Stimulated activated CD4-positive, alpha-beta T cell treated with anti-CD3 and anti-CD28 coated beads, TNF-alpha, amount 100 ng/mL, for 1 hour (primary cell): ENCODE data around the gene PRPF19.

Experiments used
- DNase-seq, 3 donors: peaks; one replicate each; pipeline ENCODE4 v3.0.0-alpha.2; 2020; ENCODE audit warnings: low read depth in 3 of 3, low spot score in 1 of 3

The PRPF19 gene

DNA sequence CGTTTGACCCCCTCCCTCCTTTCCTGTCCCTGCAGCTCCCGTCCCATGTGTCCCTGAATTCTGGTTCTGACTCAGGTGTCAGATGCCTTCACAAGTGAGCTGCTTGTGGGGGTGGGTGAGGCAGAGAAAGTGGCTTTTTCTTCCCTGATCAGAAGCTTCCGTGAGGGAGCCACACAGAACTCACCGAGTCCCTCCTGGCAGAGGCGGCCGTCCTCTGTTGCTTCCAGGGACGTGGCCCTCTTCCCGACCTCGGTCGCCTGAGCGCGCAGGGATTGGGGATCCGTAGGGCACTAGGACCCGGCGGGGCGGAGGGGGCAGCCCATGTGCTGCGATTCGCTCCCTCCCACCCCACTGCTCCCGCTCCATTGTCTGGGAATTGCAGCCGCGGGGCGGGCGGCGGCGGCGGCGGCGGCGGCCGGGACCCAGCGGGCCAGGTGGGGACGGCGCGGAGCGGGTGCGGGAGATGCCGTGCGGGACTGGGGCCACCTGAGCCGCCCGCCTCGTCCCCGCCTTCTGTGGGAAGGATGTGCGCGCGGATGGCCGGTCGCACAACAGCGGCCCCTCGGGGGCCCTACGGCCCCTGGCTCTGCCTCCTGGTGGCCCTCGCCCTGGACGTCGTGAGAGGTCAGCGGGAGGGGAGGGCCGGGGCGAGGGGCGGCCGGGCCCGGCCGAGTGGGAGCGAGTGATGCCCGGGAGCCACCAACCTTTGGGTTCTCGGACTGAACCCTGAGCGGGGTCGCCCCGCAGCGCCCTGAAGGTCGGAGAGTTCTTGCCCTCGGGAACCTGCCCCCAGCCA lies 17.9 kb upstream of the PRPF19 start, which contains the start of gene TMEM132A:
TSS of gene TMEM132A (plus strand) at position 351 of the 796 bp plus-strand sequence. CDS start at position 525, 174 bp downstream.
- DNase-seq, result no peak

DNA sequence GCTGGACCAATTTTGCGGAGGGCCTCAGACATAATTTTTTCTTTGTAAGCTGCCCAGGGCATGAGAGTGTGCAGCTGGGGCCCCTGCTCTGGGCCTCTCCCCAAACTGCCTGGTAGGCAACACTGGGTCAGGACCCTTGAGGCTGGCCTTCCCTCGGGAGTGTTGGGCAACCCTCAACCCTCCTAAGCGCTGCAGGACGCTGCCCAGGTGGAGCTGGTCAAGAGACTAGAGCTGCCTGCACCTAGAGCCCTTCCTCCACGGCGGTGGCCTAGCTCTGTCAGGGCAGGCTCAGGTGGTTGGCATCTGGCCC lies 17.4 kb upstream of the PRPF19 start:
- DNase-seq, result no peak

DNA sequence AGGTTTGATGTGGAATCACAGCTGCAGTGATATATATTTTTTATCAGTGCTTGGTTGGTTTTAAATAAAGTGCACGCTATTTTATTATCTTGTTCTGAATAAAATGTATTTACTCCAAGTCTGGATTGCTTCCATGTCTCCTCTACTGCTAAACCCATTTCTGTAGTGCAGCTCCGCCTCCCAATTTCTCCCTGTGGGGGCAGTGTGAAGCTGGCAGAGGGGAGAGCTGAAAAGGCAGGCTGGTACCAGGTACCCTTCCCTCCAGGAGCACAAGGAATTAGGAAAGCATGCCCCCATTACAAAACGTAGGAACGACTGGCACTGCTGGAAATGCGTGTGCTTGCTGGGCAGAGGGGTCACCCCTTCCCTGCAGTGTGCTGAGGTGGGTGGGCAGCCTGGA lies 16.9 kb upstream of the PRPF19 start:
- no peak for DNase-seq

DNA sequence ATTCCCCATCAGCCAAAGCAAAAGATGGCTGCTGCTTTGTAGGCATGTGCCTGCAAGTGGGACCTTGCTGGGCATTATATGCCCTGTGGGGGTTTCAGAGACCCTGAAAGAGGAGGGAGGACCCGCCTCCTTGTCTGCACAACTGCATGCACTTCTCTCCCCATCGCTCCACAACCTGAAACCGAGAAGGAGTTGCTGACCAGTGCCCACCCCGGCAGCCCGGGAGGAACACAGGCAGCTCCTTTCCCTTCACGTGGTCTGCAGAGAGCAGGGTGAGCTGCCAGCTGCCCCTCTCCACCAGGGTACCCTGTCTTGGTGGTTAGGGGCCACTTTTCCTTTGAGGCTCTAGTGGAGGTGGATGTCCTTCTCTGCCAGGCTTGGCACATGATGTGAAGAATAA lies 16.5 kb upstream of the PRPF19 start:
- no peak for DNase-seq

DNA sequence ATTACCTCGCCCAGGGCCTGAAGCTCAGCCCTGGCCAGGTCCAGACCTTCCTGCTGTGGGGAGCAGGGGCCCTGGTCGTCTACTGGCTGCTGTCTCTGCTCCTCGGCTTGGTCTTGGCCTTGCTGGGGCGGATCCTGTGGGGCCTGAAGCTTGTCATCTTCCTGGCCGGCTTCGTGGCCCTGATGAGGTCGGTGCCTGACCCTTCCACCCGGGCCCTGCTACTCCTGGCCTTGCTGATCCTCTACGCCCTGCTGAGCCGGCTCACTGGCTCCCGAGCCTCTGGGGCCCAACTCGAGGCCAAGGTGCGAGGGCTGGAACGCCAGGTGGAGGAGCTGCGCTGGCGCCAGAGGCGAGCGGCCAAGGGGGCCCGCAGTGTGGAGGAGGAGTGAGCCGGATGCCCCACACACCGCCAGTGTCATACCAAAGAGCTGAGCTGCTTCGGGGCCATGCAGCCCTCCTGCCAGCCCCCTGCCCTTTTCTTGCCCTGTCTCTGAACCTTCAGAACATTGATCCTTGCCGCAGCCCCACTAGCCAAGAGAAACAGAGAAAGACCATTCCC lies 15.5 kb upstream of the PRPF19 start:
- DNase-seq, result no peak

DNA sequence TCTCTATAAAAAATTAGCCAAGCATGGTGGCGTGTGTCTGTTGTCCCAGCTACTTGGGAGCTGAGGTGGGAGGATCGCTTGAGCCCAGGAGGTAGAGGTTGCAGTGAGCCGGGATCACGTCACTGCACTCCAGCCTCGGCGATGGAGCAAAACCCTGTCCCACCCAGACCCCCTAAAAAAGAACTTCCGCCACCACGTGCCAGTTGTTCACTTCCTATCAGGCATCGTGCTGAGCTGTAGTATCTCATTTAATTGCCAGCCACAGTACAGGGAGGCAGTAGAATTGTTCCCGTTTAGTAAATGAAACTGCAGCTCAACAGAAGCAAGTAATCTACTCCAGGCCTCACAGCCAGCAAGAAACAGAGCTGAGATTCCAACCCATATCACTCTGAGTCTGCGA lies 14.9 kb upstream of the PRPF19 start:
- no peak for DNase-seq

DNA sequence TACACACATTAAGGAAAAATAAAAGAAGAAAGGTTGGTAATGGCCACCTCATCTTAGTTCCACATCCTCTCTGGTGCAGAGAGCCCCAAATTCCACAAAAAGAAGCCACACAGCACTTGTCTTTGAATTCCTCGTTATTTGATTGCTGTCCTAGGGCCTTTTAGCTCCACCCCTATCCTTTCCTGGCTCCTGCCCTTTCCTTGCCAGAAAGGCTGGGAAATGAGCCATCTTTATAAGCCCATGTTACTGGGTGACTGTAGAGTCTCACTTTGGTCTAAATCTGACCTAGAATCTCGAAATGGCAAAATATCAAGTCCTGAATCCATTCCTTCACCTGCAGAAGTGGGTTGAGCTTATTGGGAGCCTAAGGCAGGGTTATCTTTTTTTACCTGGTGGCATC lies 13.6 kb upstream of the PRPF19 start:
- DNase-seq, result no peak

DNA sequence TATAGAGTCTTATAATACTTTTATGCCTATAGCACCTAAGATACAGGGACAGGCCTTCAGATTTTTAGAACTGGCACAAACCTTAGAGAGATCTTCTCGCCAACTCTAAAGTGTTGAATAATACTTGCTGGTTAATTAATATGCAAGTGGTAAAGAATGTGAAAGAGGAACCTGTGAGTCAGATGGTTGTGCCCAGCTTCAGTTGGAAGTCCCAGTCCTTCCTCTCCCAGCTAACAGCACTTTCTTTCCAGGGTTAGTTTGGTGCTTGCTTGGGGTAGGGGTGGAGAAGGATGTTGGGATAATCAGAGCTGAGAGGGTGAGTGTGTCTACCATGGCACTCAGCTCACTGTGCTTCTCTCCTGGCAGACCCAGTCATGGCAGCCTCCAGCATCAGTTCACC lies 12.9 kb upstream of the PRPF19 start:
- no peak for DNase-seq

DNA sequence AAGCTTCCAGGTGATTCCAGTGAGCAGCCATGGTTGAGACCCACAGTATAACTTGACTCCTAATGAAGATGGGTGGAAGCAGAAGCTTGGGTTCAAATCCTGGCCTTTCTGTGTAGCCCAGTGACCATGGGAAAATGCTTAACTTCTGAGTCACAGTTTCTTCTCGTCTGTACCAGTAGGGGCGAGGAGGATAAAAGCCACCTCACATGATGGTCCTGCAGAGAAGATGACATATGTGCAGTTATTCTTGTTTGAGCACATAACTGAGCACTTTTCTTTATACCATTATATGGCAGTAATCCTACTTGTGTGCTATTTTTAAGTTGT lies 12.5 kb upstream of the PRPF19 start:
- no peak for DNase-seq

DNA sequence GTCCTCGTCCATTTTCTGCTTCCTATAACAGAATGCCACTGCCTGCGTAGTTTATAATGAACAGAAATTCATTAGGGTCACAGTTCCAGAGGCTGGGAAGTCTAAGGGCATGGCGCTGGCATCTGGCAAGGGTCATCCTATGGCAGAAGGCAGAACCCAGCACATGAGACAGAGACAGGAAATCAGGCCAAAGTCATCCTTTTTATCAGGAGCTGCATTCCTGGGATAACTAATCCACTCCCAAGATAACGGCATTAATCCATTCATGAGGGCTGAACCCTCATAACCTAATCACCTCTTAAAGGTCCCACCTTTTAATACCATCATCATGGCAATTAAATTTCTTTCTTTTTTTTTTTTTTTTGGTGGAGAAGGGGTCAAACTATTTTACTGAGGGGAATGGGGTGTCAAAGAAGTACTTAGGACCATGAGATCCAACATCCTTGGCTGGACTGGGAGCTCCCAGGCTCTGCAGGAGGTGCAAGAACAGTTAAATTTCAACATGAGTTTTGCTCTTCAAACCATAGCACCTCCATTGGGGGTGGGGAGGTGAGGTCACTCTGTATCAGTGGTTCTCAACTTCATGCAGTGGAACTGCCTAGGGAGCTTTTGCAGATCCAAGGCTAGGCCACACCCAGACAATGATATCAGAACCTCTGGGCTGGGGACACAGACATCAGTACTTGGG lies 12.0 kb upstream of the PRPF19 start:
- no peak for DNase-seq

DNA sequence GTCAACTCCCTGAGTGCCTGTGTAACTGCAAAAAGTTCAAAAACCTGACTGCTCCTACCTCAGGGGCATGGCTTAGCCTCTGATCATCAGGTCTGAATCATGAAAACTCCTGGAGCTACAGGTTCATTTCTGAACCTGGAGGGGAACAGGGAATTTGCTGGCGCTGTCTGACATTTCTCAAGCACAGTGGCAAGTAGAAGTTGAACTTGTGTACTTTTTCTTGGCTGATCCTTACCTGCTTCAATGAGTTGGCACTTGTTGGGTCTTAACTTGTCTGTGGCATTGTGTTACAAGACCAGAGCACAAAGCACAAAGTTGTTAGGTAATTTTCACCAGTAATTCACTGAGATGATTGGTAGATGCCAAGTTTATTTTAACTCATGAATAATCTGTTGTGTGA lies 10.9 kb upstream of the PRPF19 start:
- DNase-seq, result no peak

DNA sequence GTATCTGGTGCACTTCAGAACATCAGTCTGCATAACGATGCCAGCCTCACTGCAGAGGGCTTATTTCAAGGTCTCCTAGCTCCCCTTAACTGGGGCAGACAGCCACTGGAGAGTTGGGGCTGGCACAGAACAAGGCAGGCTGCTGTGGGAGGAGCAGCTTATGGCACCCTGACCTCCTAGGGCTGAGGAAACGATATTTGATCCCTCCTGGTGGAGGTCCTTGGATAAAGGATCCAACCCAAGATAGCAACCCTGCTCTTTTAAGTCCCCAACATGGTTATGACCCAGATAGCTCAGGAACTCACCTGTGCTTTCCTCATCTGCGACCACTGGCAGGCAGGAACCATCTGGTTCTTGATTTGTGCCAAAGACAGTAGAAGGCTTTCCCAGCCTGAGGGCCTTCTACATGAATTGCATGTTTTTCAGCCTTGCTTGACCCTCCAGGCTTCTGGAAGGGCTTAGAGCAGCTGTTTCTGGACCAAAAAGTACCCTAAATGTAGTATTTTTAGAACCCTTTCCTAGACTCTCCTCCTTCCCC lies 10.4 kb upstream of the PRPF19 start:
- no peak for DNase-seq

DNA sequence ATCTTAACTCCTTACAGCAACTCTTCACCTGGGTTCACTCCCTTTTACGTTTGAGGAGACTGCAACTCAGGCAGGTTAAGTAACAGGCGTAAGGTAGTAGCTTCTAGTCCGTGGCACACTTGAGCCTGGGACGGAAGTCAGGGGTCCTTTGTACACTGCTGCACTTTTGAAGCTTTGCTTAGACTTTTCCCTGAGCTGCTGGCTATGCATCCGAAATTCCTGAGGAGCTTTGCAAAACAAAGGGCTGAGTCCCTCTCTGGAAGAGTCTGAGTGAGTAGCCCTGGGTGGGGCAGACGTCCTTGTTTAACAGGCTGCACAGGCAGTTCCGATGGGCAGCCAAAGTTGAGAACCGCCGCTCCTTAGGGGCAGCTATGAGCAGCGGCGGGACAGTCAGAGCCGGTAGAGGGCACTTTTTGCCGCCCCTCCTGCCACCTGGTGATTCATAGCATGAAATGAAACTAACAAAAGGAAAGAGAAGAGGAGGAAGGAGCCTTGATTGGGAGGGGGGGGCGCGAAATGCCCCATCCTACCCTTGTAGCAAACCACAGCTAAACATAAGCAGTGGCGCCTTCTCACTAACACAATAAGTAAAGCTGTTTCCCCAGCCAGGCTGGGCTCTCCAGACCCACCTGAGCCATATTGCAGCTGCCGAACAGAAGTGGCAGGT lies 9.0 kb upstream of the PRPF19 start:
- DNase-seq, result peak; percentile 26 to 51 (median 36)

DNA sequence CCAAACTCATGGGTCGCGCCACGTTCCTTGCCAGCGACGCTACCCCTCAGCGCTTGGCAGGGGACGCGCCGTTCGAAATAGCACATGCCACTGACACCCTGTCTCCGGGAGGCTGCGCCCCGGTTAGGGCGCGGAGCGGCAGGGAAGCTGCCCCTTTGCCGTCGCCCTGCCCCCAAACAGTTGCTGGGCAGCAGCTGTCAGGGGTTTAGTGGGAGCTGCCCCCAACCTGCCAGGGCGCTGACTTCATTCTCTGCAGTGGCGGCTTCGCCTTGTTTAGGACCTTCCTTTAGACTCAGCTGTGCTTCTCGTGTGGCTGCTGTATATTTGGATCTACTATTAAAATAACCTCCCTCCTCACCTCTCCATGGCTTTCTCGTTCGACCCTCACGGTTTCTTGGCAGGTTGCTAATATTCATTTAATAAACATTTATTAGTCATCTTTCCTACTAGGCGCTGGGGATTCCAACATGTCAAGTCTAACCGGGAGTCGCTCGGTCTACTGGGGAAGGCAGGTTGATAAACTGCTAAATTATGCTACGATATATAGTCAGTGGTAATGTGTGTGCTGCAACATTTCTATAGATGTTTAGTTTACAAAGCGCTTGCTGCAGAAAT lies 8.4 kb upstream of the PRPF19 start:
- no peak for DNase-seq

DNA sequence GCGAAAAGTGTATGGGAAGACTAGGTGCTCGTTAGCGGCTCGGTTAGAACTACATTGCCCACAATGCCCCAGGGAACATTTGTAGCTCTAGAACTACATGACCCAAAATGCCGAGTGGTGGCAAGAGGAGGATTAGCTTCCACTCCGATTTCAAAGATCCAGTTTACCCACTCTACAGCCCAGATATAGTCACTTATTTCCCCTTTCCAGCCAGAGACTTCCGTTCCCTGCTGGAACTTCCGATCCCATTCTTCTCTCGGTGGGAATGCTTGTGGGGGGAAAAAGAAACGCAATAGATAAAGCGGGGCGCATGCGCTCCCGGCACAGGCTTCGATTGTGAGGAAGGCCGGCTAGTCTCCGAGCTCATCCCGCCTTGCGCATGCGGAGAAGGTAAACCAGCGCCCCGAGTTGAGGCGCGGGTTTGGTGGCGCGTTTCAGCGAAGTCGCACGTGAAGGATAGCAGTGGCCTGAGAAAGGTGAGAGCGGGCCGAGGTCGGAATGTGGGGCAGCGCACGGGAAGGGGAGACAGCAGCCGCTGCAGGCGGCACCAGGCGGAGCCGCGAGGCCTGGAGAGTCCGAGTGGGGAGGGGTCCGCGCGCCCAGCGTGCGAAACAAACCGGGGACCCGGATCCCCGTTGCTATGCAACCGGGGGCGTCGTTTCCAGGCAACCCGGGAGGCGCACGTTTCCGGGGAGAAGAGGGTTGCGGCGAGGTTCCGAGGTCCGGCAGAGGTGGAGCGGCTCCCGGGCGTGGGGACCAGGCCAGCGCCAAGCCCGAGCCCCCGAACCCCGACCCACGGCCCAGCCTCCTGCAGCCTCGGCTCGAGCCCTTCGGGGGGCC lies 7.6 kb upstream of the PRPF19 start, which contains the start of gene TMEM109:
TSS of gene TMEM109 (plus strand) at position 366 of the 840 bp plus-strand sequence. CDS start 5,536 bp downstream, outside the sequence.
- DNase-seq, result peak; percentile 70 to 75 (median 73)

DNA sequence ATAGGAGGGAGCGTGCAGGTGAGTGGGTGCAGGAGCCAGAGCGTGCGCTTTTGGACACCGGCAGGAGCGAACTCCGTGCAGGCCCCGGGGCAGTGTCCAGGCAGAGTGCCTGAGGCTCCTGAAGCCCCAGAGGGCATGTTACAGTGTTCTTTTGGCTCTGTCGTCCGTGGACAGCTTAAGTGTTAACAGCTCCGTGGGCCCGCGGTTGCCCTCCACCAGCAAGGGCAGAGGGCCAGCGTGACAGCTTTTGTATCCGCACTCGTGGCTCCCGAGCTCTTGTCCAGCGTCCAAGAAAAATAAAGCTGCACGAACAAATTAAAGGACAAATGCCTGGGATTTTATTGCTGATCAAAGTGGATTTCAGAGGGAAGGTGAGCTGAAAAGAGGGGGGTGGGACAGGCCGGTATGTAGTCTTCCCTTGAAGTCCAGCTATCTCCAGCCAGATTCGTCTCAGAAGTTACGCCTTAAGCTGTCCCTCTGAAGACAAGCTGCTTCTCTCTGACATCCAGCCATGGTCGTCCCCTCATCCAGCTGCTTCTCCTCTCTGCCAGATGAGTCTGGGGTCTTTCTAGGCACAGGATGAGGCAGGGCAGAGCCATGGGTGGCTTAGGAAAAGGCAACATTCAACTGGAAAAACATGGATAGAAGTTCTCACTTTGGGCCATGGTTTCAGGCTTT lies 6.6 kb upstream of the PRPF19 start:
- DNase-seq, result no peak

DNA sequence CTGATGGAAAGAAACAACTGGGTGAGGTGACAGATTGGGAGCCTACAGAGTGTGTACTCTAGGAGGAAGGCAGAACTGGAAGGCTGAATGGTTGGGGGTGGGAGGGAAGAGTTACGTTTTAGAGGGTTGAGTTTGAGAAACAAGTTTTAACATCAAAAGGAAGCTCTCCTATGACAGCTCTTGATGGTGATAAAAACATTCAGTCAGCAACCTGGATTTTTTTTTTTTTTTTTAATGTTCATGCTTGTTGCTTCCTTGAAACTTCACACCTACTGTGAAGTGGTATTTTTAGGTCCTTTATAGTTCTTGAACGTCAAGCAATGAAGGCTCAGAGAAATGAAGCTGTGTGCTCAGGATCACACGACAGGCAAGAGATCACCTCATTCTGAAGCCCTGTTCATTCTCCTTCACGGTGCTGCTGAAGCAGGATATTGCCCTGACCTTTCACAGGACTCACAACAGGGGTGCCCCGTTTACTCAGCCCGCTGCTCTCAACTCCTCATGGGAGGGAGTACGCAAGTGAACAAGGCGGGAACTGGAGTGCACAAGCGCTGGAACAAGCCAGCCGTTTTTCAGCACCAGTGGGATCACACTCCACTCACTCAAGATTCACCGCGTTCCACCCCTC lies 6.0 kb upstream of the PRPF19 start:
- DNase-seq, result no peak

DNA sequence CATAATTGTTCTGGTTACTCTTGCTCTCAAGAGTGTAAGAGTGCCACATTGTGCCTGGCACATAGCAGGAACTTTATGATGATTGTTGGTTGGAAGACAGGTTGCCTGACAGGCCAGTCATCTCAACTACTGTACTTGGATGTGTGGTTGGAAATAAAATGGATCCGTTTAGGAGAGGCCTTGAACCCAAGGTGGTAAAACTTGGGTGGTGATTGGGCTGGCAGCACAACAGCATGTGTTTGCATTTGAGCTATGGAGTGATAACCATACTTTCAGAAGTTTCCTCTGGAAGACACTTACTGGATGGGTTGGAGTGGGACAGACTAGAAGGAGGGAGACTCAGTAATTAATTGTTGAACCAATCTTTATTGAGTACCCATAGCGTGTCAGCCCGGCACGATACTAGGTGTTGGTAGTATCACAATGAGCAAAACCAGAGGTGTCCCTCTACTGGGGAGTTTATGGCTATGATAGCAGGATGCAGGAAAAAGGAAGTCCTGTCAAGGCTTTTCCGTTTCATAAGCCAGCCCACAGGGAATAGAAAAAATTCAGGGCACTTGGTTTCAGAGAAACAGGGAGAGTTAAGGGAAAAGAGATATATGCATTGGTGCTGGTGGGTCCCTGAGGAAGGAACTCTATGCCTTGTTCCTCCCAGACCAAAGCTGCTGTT lies 4.5 kb upstream of the PRPF19 start:
- DNase-seq, result no peak

DNA sequence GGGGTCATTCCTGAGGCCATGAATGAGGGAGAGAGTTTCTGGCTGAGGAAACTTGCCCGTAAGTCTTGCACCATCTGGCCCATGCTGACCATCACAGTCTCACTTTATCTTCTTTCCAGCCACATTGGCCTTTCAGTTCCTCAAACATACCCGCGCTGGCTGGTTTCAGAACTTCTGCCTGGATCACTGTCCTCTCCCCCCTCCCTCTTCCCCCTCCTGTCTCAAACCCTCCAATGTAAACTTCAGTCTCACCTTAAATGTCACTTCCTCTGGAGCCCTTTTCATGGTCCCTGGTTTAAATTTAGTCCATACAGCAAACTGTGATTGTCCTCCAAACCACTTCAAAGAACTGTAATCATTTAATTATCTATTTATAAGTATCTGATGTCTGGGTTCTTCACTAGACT lies 3.9 kb upstream of the PRPF19 start:
- no peak for DNase-seq
